HG03571 (cell line): Measurements from ENCODE around the gene CHRD.

Experiments
- ATAC-seq: cut with Tn5 transposase; IDR thresholded peaks from one replicate; pipeline ENCODE4 v1.9.1; 2021; ENCODE audit not compliant: unreplicated experiment

Gene CHRD

GRCh38 chr3:184381261-184382224 is 1.7 kb downstream of the CHRD start:
- ATAC-seq = no peak

- no peak for ATAC-seq
Observed at GRCh38 chr3:184382326-184383032, 2.6 kb downstream of the CHRD start.

- no peak for ATAC-seq
Observed at GRCh38 chr3:184383033-184383740, 3.3 kb downstream of the CHRD start.

- no peak for ATAC-seq
Observed at GRCh38 chr3:184384342-184384741, 4.5 kb downstream of the CHRD start.

GRCh38 chr3:184384856-184385422 is 5.1 kb downstream of the CHRD start:
- no peak for ATAC-seq

GRCh38 chr3:184386047-184386806 is 6.4 kb downstream of the CHRD start:
- ATAC-seq = no peak

GRCh38 chr3:184387174-184387714 is 7.4 kb downstream of the CHRD start:
- ATAC-seq = no peak

- ATAC-seq = no peak
Observed at GRCh38 chr3:184388164-184388935, 8.5 kb downstream of the CHRD start.

- ATAC-seq = no peak
Observed at GRCh38 chr3:184388936-184389230, 9.0 kb downstream of the CHRD start.

- no peak for ATAC-seq
Observed at GRCh38 chr3:184389384-184389783, 9.5 kb downstream of the CHRD start.

- no peak for ATAC-seq
Observed at GRCh38 chr3:184389935-184390528, 10.2 kb downstream of the CHRD start.

- ATAC-seq = no peak
Observed at GRCh38 chr3:184391266-184391665, 11.4 kb downstream of the CHRD start.

- no peak for ATAC-seq
Observed at GRCh38 chr3:184395320-184395660, 15.4 kb downstream of the CHRD start.

GRCh38 chr3:184399410-184399809 is 19.6 kb downstream of the CHRD start:
- no peak for ATAC-seq

GRCh38 chr3:184405075-184406030 is 25.5 kb downstream of the CHRD start:
- ATAC-seq = no peak

GRCh38 chr3:184409331-184409926 is 29.6 kb downstream of the CHRD start:
- ATAC-seq = no peak

GRCh38 chr3:184409946-184410500 is 30.2 kb downstream of the CHRD start:
- ATAC-seq = no peak
